ENCODE measurements around the gene PIK3R5. TPM values are rescaled to one million over a fixed set of nuclear protein-coding genes. Genes with fewer than 3 reads are reported as not detected.

The PIK3R5 gene
- total RNA-seq, 4 donors from 2014 or later: 17.8 to 62.1 (median 22.5) TPM

GRCh38 chr17:8855477-8856204, 109.9 kb downstream of the PIK3R5 start:
- Histone ChIP-seq H3K27me3 (no peaks in the 10 kb centered on the region), H3K4me1 (peaks cover 0 to 35% (median 20%) of the 10 kb centered on the region in 4 donors), H3K9me3 (no peaks in the 10 kb centered on the region), H3K27ac (no peak overlapping the region), H3K4me3 (no peak overlapping the region), H3K36me3 (no peaks in the 10 kb centered on the region)
- WGBS, 2 donors: 50 to 52% methylated on average over 17 of the region's 17 CpGs
- no peak for TF ChIP-seq CTCF (IDR thresholded peaks at IDR 0.05)
- TF ChIP-seq POLR2A (IDR thresholded peaks at IDR 0.05): no peak
- no peak for TF ChIP-seq EP300 (IDR thresholded peaks at IDR 0.05)
- DNase-seq (ENCODE audit: low spot score in 2 of 2): no peak

GRCh38 chr17:8851600-8851999, 113.9 kb downstream of the PIK3R5 start:
- DNase-seq (ENCODE audit: low spot score in 2 of 2): no peak
- 90 to 92% methylated on average over 5 of the region's 5 CpGs for WGBS, 2 donors
- Histone ChIP-seq H3K27me3 (no peaks in the 10 kb centered on the region), H3K4me3 (no peak overlapping the region), H3K36me3 (no peaks in the 10 kb centered on the region), H3K9me3 (no peaks in the 10 kb centered on the region), H3K4me1 (no peaks in the 10 kb centered on the region), H3K27ac (no peak overlapping the region)
- TF ChIP-seq POLR2A (IDR thresholded peaks at IDR 0.05) (no peak), EP300 (IDR thresholded peaks at IDR 0.05) (no peak), CTCF (IDR thresholded peaks at IDR 0.05) (no peak)

- no peak for TF ChIP-seq CTCF (IDR thresholded peaks at IDR 0.05)
- TF ChIP-seq POLR2A (IDR thresholded peaks at IDR 0.05): no peak
- no peak for TF ChIP-seq EP300 (IDR thresholded peaks at IDR 0.05)
- no peak for DNase-seq (ENCODE audit: low spot score in 2 of 2)
- 72 to 76% methylated on average over 4 of the region's 4 CpGs for WGBS, 2 donors
Measured at GRCh38 chr17:8849311-8850041, 116.0 kb downstream of the PIK3R5 start.

GRCh38 chr17:8847891-8848290, 117.6 kb downstream of the PIK3R5 start:
- TF ChIP-seq POLR2A (IDR thresholded peaks at IDR 0.05): no peak
- no peak for TF ChIP-seq CTCF (IDR thresholded peaks at IDR 0.05)
- Histone ChIP-seq H3K4me1 (peaks cover 0 to 6% (median 0%) of the 10 kb centered on the region in 4 donors), H3K27ac (no peak overlapping the region), H3K4me3 (no peak overlapping the region), H3K36me3 (no peaks in the 10 kb centered on the region), H3K27me3 (no peaks in the 10 kb centered on the region), H3K9me3 (peaks cover 0 to 2% (median 0%) of the 10 kb centered on the region in 4 donors)
- no peak for DNase-seq (ENCODE audit: low spot score in 2 of 2)
- 93 to 98% methylated on average over 2 of the region's 2 CpGs for WGBS, 2 donors

More at GRCh38 chr17:8849311-8850041, 116.0 kb downstream of the PIK3R5 start:
- H3K27me3 ChIP-seq: no peaks in the 10 kb centered on the region
- H3K9me3 ChIP-seq: peaks cover 0 to 2% (median 0%) of the 10 kb centered on the region in 4 donors
- H3K4me3 ChIP-seq: no peak overlapping the region
- no peaks in the 10 kb centered on the region for H3K36me3 ChIP-seq
- H3K27ac ChIP-seq: no peak overlapping the region
- H3K4me1 ChIP-seq: no peaks in the 10 kb centered on the region

- TF ChIP-seq CTCF (IDR thresholded peaks at IDR 0.05) (no peak), POLR2A (IDR thresholded peaks at IDR 0.05) (no peak), EP300 (IDR thresholded peaks at IDR 0.05) (no peak)
- H3K27ac ChIP-seq: no peak overlapping the region
- H3K36me3 ChIP-seq: no peaks in the 10 kb centered on the region
- H3K9me3 ChIP-seq: peaks cover 0 to 2% (median 0%) of the 10 kb centered on the region in 4 donors
- DNase-seq (ENCODE audit: low spot score in 2 of 2): no peak
- no peaks in the 10 kb centered on the region for H3K27me3 ChIP-seq
- H3K4me1 ChIP-seq: peaks cover 0 to 7% (median 0%) of the 10 kb centered on the region in 4 donors
- H3K4me3 ChIP-seq: no peak overlapping the region
Measured at GRCh38 chr17:8846768-8847211, 118.7 kb downstream of the PIK3R5 start.

All from tibial nerve (tissue), 4 donors.